H9 (cell line): Measurements from ENCODE around the gene KCTD18. TPM values are rescaled to one million over a fixed set of nuclear protein-coding genes. Genes with fewer than 3 reads are reported as not detected.
A peak's percentile ranks its signal among the peaks of the same experiment; 100 is the strongest.

ENCODE experiments used
- DNase-seq: peaks from one replicate; pipeline ENCODE4 v3.0.0-alpha.2; 2017
- H2AFZ ChIP-seq: one replicate; pipeline ENCODE4 v1.6.1; 2013; ENCODE audit warnings: mild to moderate bottlenecking, low read length, control low read depth, moderate library complexity
- H2AK5ac ChIP-seq: 2 replicates; pipeline ENCODE4 v1.6.1; 2013; ENCODE audit warnings: low read length, control low read depth, mixed read lengths; ENCODE audit not compliant: insufficient read length
- H2BK120ac ChIP-seq: one replicate; pipeline ENCODE4 v1.6.1; 2013; ENCODE audit warnings: low read depth, mild to moderate bottlenecking, low read length, control low read depth, inconsistent platforms; ENCODE audit not compliant: poor library complexity, severe bottlenecking
- H2BK12ac ChIP-seq: 2 replicates; pipeline ENCODE4 v1.6.1; 2013; ENCODE audit warnings: low read length, control low read depth, mixed read lengths, low read depth; ENCODE audit not compliant: insufficient read length
- H2BK15ac ChIP-seq: 2 replicates; pipeline ENCODE4 v1.6.1; 2013; ENCODE audit warnings: low read depth, low read length, control low read depth
- H2BK20ac ChIP-seq: one replicate; pipeline ENCODE4 v1.6.1; 2013; ENCODE audit warnings: low read depth, mild to moderate bottlenecking, low read length, control low read depth, inconsistent platforms; ENCODE audit not compliant: poor library complexity, severe bottlenecking
- H2BK5ac ChIP-seq: 2 replicates; pipeline ENCODE4 v1.6.1; 2013; ENCODE audit warnings: low read length, control low read depth, mixed read lengths; ENCODE audit not compliant: insufficient read length
- H3K14ac ChIP-seq: 2 replicates; pipeline ENCODE4 v1.6.1; 2013; ENCODE audit warnings: low read length, control low read depth; ENCODE audit not compliant: insufficient read depth
- H3K18ac ChIP-seq: 2 replicates; pipeline ENCODE4 v1.6.1; 2013; ENCODE audit warnings: low read depth, mild to moderate bottlenecking, mixed read lengths, low read length, control low read depth; ENCODE audit not compliant: insufficient read length
- H3K23ac ChIP-seq: 2 replicates; pipeline ENCODE4 v1.6.1; 2013; ENCODE audit warnings: low read length, control low read depth, mixed read lengths, low read depth; ENCODE audit not compliant: insufficient read length
- H3K23me2 ChIP-seq: 2 replicates; pipeline ENCODE4 v1.6.1; 2013; ENCODE audit warnings: low read depth, mild to moderate bottlenecking, mixed read lengths, low read length, control low read depth; ENCODE audit not compliant: insufficient read length, poor library complexity, severe bottlenecking
- H3K27ac ChIP-seq: 2 replicates; pipeline ENCODE4 v1.5.1; 2013; ENCODE audit warnings: low read length, control low read depth, mixed read lengths, low read depth; ENCODE audit not compliant: insufficient read length
- H3K27me3 ChIP-seq: 2 replicates; pipeline ENCODE4 v1.6.1; 2013; ENCODE audit warnings: low read length, control low read depth, inconsistent platforms; ENCODE audit not compliant: insufficient read depth
- H3K4ac ChIP-seq: 2 replicates; pipeline ENCODE4 v1.6.1; 2013; ENCODE audit warnings: low read depth, mild to moderate bottlenecking, control low read depth, inconsistent platforms, low read length, moderate library complexity
- H3K4me1 ChIP-seq: 2 replicates; pipeline ENCODE4 v1.6.1; 2013; ENCODE audit warnings: low read length, control low read depth, inconsistent platforms; ENCODE audit not compliant: insufficient read depth
- H3K4me2 ChIP-seq: 2 replicates; pipeline ENCODE4 v1.6.1; 2013; ENCODE audit warnings: low read length, control low read depth, mixed read lengths; ENCODE audit not compliant: insufficient read length, insufficient read depth
- H3K56ac ChIP-seq: 2 replicates; pipeline ENCODE4 v1.6.1; 2013; ENCODE audit warnings: low read depth, mild to moderate bottlenecking, mixed read lengths, low read length, control low read depth; ENCODE audit not compliant: insufficient read length
- H3K79me1 ChIP-seq: 2 replicates; pipeline ENCODE4 v1.6.1; 2013; ENCODE audit warnings: low read depth, mild to moderate bottlenecking, moderate library complexity, low read length, control low read depth, inconsistent platforms; ENCODE audit not compliant: insufficient read depth, poor library complexity, severe bottlenecking
- H3K79me2 ChIP-seq: 2 replicates; pipeline ENCODE4 v1.6.1; 2013; ENCODE audit warnings: low read length, control low read depth, inconsistent platforms; ENCODE audit not compliant: insufficient read depth
- H3K9ac ChIP-seq: 2 replicates; pipeline ENCODE4 v1.6.1; 2013; ENCODE audit warnings: low read length, control low read depth, mixed read lengths; ENCODE audit not compliant: insufficient read length; ENCODE audit errors: extremely low read depth
- H3K9me3 ChIP-seq: one replicate; pipeline ENCODE4 v1.6.1; 2013; ENCODE audit warnings: low read depth, low read length, inconsistent platforms; ENCODE audit not compliant: control insufficient read depth
- H3T11ph ChIP-seq: one replicate; pipeline ENCODE4 v1.6.1; 2013; ENCODE audit warnings: mild to moderate bottlenecking, low read length, control low read depth, inconsistent platforms
- H4K20me1 ChIP-seq: one replicate; pipeline ENCODE4 v1.6.1; 2013; ENCODE audit not compliant: control insufficient read depth, insufficient read length, insufficient read depth
- H4K5ac ChIP-seq: 2 replicates; pipeline ENCODE4 v1.6.1; 2013; ENCODE audit warnings: low read depth, mild to moderate bottlenecking, mixed read lengths, low read length, control low read depth; ENCODE audit not compliant: insufficient read length
- H4K8ac ChIP-seq: replicated peaks from 2 replicates; pipeline ENCODE4 v1.6.1; 2013; ENCODE audit warnings: low read length, control low read depth, mixed read lengths, low read depth; ENCODE audit not compliant: insufficient read length
- H4K91ac ChIP-seq: 2 replicates; pipeline ENCODE4 v1.6.1; 2013; ENCODE audit warnings: low read depth, mild to moderate bottlenecking, moderate library complexity, mixed read lengths, low read length, control low read depth; ENCODE audit not compliant: insufficient read length
- H3K27ac Mint-ChIP-seq, 3 experiments: 2 replicates in 2 of 3; 3 replicates in 1 of 3; pipeline ENCODE4 v1.8.0; 2020 to 2021; ENCODE audit warnings: mixed read lengths in 3 of 3, mild to moderate bottlenecking in 1 of 3, moderate library complexity in 1 of 3
- H3K27me3 Mint-ChIP-seq: 2 replicates; pipeline ENCODE4 v1.8.0; 2021; ENCODE audit warnings: low read depth, mild to moderate bottlenecking, moderate library complexity, mixed read lengths
- H3K36me3 Mint-ChIP-seq, 3 experiments: 2 replicates in 2 of 3; 3 replicates in 1 of 3; pipeline ENCODE4 v1.8.0; 2020 to 2021; ENCODE audit warnings: low read depth in 3 of 3, mixed read lengths in 3 of 3; ENCODE audit not compliant: insufficient read depth in 1 of 3
- H3K4me1 Mint-ChIP-seq, 2 experiments: 2 replicates each; pipeline ENCODE4 v1.8.0; 2020; ENCODE audit warnings: mixed read lengths in 2 of 2
- H3K4me3 Mint-ChIP-seq, 2 experiments: 2 replicates in 1 of 2; 3 replicates in 1 of 2; pipeline ENCODE4 v1.8.0; 2020 to 2021; ENCODE audit warnings: mild to moderate bottlenecking in 2 of 2, mixed read lengths in 2 of 2, moderate library complexity in 1 of 2
- H3K9me3 Mint-ChIP-seq, 2 experiments: 2 replicates in 1 of 2; 3 replicates in 1 of 2; pipeline ENCODE4 v1.8.0; 2020; ENCODE audit warnings: mild to moderate bottlenecking in 2 of 2, mixed read lengths in 2 of 2, moderate library complexity in 1 of 2
- CTCF ChIP-seq: fragments of 200-600 bp; sonication (generic); conservative IDR thresholded peaks from 3 replicates; pipeline ENCODE4 v1.8.0; 2021; ENCODE audit warnings: antibody characterized with exemption, mild to moderate bottlenecking
- WGBS: extraction: QIAGEN DNeasy Blood & Tissue Kit; methylation state at CpG from one replicate; pipeline ENCODE4 v1.1.7; 2013; ENCODE audit warnings: missing lambda C conversion rate, low lambda C conversion rate, mixed read lengths; ENCODE audit not compliant: insufficient read length; ENCODE audit errors: extremely low coverage; 5-methylcytosine and 5-hydroxymethylcytosine counted together
- total RNA-seq: library from RNA; stranded (reverse); gene quantifications from 2 replicates; pipeline ENCODE4 v1.2.1, GENCODE V29; 2021

KCTD18 gene
- total RNA-seq, 1 experiment from 2014 or later, result 4.9 TPM

- no peak overlapping the region for H4K8ac ChIP-seq
- H2AFZ ChIP-seq, result no peak overlapping the region
- H2BK15ac ChIP-seq, result no peak overlapping the region
- H3T11ph ChIP-seq, result no peak overlapping the region
- H2BK120ac ChIP-seq, result no peak overlapping the region
- 0 out of 7 replicates have a peak overlapping the region, but pooled peaks of 1 of the 3 experiments have one; percentile 8 for H3K27ac Mint-ChIP-seq
- no peaks in the 10 kb centered on the region for H3K27me3 Mint-ChIP-seq
- TF ChIP-seq CTCF, result no peak
- no peak overlapping the region for H3K4me3 Mint-ChIP-seq
- H3K4me2 ChIP-seq, result no peak overlapping the region
- no peaks in the 10 kb centered on the region for H4K20me1 ChIP-seq
- no peak for DNase-seq
- H2AK5ac ChIP-seq, result no peak overlapping the region
- no peak overlapping the region for H3K56ac ChIP-seq
- H3K36me3 Mint-ChIP-seq, result peaks cover 32 to 74% (median 37%) of the 10 kb centered on the region in 3 experiments
- no peak overlapping the region for H3K27ac ChIP-seq
- no CpG with 5 or more reads among the region's 8 CpGs for WGBS
- H3K9me3 ChIP-seq, result no peaks in the 10 kb centered on the region
- no peak overlapping the region for H2BK12ac ChIP-seq
- H4K91ac ChIP-seq, result no peak overlapping the region
- H3K27me3 ChIP-seq, result no peaks in the 10 kb centered on the region
- no peaks in the 10 kb centered on the region for H3K79me2 ChIP-seq
- no peak overlapping the region for H2BK20ac ChIP-seq
- H3K23ac ChIP-seq, result no peak overlapping the region
- H3K14ac ChIP-seq, result no peak overlapping the region
- no peak overlapping the region for H3K18ac ChIP-seq
- H3K4me1 ChIP-seq, result no peaks in the 10 kb centered on the region
- H2BK5ac ChIP-seq, result no peak overlapping the region
- H4K5ac ChIP-seq, result no peak overlapping the region
- no peaks in the 10 kb centered on the region for H3K23me2 ChIP-seq
- no peak overlapping the region for H3K4ac ChIP-seq
- H3K79me1 ChIP-seq, result no peaks in the 10 kb centered on the region
- no peaks in the 10 kb centered on the region for H3K9me3 Mint-ChIP-seq
- no peak overlapping the region for H3K9ac ChIP-seq
- H3K4me1 Mint-ChIP-seq, result peaks cover 26% of the 10 kb centered on the region in 2 experiments
Measured at GRCh38 chr2:200471928-200472645, 37.8 kb downstream of the KCTD18 start.
